Measurements from ENCODE around the gene GALNT12. TPM values are rescaled to one million over a fixed set of nuclear protein-coding genes. Genes with fewer than 3 reads are reported as not detected.

GALNT12 gene
- total RNA-seq, 1 experiment from 2014 or later, result 5.6 TPM

- no peak for DNase-seq (ENCODE audit: low spot score)
- in situ Hi-C loops (cut with HindIII; ENCODE audit: low sequenced_read_pairs), result no loop called here
These were observed 61.7 kb downstream of the GALNT12 start for GRCh38 chr9:98869078-98869745.

GRCh38 chr9:98869866-98870265, 62.4 kb downstream of the GALNT12 start:
- no peak for DNase-seq (ENCODE audit: low spot score)
- in situ Hi-C loops (cut with HindIII; ENCODE audit: low sequenced_read_pairs), result no loop called here

DNA sequence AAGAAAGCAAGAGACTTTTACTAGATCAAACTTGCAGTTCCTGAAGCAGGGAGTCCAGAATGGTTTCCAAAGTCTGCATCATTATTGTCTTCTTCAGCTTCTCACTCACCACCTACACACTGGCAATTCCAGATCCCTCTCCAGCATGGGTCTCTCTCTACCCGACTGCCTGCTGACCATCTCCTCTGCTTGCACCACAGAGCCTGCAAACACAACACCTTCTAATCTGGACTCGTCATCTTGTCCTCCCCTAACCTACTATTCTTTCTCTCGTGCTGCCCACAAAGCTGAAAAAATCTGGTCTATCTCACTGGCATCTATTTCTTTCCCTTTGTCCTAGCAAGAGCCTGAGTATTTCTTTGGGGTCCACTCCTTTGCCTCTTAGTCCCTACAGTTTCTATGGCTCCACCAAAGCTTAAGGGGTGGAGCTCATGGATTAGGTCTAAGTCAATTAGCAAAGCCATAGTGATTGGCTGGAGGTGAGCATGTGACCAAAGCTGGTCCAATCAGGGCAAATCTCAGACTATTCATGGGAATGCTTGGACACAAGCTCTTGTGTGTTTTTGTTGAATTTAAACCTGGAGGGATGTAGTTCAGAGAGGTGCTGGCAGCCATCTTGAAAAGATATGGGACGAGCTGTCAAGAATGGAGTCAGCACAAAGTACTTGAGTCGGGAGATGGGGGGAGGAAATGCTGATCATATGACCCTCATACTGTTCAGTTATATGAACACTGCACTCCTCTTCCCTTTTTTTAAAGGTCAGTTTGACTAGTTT, 63.5 kb downstream of the GALNT12 start:
- in situ Hi-C loops (cut with HindIII; ENCODE audit: low sequenced_read_pairs), result no loop called here
- DNase-seq (ENCODE audit: low spot score), result no peak

- in situ Hi-C loops (cut with HindIII; ENCODE audit: low sequenced_read_pairs), result no loop called here
- no peak for DNase-seq (ENCODE audit: low spot score)
These were observed 64.1 kb downstream of the GALNT12 start for GRCh38 chr9:98871558-98872065.

DNA sequence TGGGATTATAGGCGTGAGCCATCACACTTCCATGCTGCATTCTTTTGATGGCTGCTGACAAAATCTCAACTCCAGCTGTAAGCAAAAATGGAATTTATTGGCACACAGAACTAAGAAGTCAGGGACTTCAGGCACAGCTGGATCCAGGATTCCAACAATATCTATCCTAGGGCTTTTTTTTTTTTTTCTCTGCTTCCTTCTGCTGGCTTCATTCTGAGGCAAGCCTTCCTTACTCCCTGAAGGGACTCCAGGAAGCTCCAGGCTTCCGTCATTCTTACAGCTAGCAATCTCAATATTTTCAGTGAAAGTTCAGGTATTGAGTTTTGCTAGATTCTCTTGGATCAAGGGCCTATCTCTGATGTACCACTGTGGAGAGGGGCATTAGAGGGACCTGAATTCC, 66.1 kb downstream of the GALNT12 start:
- in situ Hi-C loops (cut with HindIII; ENCODE audit: low sequenced_read_pairs), result no loop called here
- DNase-seq (ENCODE audit: low spot score), result no peak

GRCh38 chr9:98873951-98874371, 66.5 kb downstream of the GALNT12 start:
- peak; percentile 21 for DNase-seq (ENCODE audit: low spot score)
- in situ Hi-C loops (cut with HindIII; ENCODE audit: low sequenced_read_pairs), result no loop called here

DNA sequence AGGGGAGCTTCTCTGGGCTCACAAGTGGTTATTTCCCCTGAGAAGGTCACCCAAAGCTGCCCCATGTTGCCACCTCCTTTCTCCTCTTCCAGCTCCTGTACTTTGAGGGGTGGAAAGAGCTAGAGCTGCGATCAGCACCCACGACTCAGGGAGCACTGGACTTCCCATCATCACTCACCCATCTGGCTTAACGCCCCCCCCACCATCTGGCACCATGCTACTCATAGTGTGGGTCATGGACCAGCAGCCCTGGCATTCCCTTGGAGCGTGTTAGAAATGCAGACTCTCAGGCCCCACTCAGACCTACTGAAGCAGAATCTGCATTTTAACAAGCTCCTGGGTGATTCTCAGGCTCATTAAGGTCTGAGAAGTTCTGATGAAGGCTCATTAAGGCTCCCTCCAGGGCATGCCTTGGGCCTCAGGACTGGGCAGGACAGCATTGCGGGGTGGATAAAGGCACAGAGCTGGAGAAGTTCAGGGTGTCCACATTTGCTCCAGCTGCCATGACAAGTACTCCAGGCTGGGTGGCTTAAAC, 67.3 kb downstream of the GALNT12 start:
- DNase-seq (ENCODE audit: low spot score), result no peak
- in situ Hi-C loops (cut with HindIII; ENCODE audit: low sequenced_read_pairs), result no loop called here

GRCh38 chr9:98875536-98875935, 68.1 kb downstream of the GALNT12 start:
- in situ Hi-C loops (cut with HindIII; ENCODE audit: low sequenced_read_pairs), result no loop called here
- DNase-seq (ENCODE audit: low spot score), result no peak

DNA sequence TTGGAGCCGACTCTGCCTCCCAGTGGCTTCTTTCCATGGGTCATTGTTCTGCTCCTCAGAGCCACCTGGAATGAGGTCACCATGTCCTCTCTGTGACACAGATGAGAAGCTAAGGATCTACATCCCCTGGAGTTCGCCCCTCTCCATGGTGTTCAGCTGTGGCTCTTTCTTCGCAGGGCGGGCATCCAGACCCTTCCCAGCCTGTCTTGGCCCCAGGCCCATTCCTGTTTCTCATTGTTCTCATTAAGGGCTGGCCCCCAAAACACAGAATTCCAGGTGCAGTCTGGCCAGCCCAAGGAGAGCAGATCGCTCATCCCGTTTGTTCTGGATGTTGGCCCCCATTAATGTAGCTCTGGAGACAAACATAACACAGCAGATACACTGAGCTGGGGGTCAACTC, 69.8 kb downstream of the GALNT12 start:
- in situ Hi-C loops (cut with HindIII; ENCODE audit: low sequenced_read_pairs), result no loop called here
- DNase-seq (ENCODE audit: low spot score), result no peak

GRCh38 chr9:98879094-98879962, 71.9 kb downstream of the GALNT12 start:
- in situ Hi-C loops (cut with HindIII; ENCODE audit: low sequenced_read_pairs), result no loop called here
- DNase-seq (ENCODE audit: low spot score), result no peak

DNA sequence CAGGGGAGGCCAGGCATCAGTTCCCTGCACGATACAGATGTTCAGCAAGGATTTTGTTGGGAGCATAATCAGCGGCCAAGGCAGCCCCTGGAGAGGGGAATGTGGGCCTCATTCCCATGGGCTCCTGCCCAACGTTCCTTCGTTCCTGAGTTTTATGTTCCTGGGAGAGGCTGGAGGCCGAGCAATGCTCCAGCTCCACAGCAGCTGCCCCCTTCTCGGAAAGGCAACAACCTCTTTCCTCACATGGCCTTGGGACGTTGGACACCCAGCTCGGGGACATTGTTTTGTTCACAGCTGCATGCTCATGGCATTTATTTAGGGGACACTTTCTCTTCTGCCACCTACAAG, 72.5 kb downstream of the GALNT12 start:
- DNase-seq (ENCODE audit: low spot score), result no peak
- in situ Hi-C loops (cut with HindIII; ENCODE audit: low sequenced_read_pairs), result no loop called here

DNA sequence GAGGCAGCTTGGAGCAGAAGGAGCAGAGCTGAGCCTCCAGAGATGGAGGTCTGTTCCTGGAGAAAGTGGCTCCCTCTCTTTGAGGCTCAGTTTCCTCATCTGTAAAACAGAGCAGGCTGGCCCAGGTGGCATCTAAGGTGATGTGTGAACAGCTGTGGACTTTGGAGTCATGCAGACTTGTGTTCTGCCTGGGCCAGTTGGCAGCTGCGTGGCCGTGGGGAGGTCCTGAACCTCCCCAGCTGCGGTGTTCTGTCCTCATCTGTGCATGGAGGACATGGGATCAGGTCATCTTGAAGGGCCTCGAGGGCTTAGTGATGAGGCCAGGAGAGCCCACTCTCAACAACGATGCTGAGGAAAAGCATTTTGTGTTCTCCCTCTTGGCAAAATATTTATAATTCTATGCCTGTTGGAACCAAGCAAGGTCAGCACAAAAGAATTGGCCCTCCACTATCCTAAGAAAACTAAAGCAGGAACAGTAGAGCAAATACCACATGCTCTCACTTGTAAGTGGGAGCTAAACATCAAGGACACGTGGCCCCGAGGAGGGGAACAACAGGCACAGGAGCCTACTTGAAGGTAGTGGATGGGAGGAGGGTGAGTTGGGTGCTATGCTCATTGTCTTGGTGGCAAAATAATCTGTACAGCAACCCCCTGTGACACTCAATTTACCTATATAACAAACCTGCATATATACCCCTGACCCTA, 73.0 kb downstream of the GALNT12 start:
- in situ Hi-C loops (cut with HindIII; ENCODE audit: low sequenced_read_pairs), result no loop called here
- no peak for DNase-seq (ENCODE audit: low spot score)

GRCh38 chr9:98881356-98881755, 73.9 kb downstream of the GALNT12 start:
- in situ Hi-C loops (cut with HindIII; ENCODE audit: low sequenced_read_pairs), result no loop called here
- no peak for DNase-seq (ENCODE audit: low spot score)

GRCh38 chr9:98881836-98882568, 74.5 kb downstream of the GALNT12 start:
- DNase-seq (ENCODE audit: low spot score), result no peak
- in situ Hi-C loops (cut with HindIII; ENCODE audit: low sequenced_read_pairs), result no loop called here

DNA sequence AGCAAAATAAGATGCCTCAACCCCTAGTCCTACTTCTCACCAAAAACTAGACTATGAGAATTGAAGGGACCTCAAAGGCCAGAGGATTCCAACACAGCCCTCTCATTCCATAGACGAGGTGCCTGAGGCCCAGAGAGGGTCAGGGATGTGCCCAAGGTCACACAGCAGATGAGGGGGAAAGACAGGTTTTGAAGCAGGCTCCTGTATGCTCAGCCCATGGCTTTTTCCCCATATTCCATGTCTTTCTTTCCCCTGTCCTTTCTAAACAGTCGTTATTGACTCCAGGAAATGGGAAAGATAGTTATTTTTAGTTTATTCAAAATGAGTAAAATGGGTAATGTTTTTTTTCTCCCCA, 75.1 kb downstream of the GALNT12 start:
- in situ Hi-C loops (cut with HindIII; ENCODE audit: low sequenced_read_pairs), result no loop called here
- DNase-seq (ENCODE audit: low spot score), result no peak

GRCh38 chr9:98883276-98883675, 75.8 kb downstream of the GALNT12 start:
- in situ Hi-C loops (cut with HindIII; ENCODE audit: low sequenced_read_pairs), result no loop called here
- no peak for DNase-seq (ENCODE audit: low spot score)

- no peak for DNase-seq (ENCODE audit: low spot score)
- in situ Hi-C loops (cut with HindIII; ENCODE audit: low sequenced_read_pairs), result no loop called here
These were observed 77.4 kb downstream of the GALNT12 start for GRCh38 chr9:98884849-98885248.

GRCh38 chr9:98885575-98886295, 78.3 kb downstream of the GALNT12 start:
- DNase-seq (ENCODE audit: low spot score), result no peak
- in situ Hi-C loops (cut with HindIII; ENCODE audit: low sequenced_read_pairs), result no loop called here
